GM12874 (cell line): Measurements from ENCODE around the gene FKBP8.

Source experiments
- CTCF ChIP-seq: IDR thresholded peaks from 2 replicates; pipeline ENCODE4 v1.5.1; 2011; ENCODE audit warnings: low read depth, mild to moderate bottlenecking, control low read depth, low read length, moderate library complexity; ENCODE audit not compliant: insufficient read depth

Gene FKBP8

GRCh38 chr19:18537431-18537830 is 5.9 kb downstream of the FKBP8 start:
- TF ChIP-seq CTCF, result no peak

GRCh38 chr19:18536475-18536874 is 6.9 kb downstream of the FKBP8 start:
- TF ChIP-seq CTCF, result no peak

- TF ChIP-seq CTCF, result no peak
Measured at GRCh38 chr19:18533058-18533457, 10.3 kb downstream of the FKBP8 start.

GRCh38 chr19:18532168-18532890 is 11.0 kb downstream of the FKBP8 start:
- TF ChIP-seq CTCF, result no peak

- no peak for TF ChIP-seq CTCF
Measured at GRCh38 chr19:18531485-18531884, 11.9 kb downstream of the FKBP8 start.

- TF ChIP-seq CTCF, result no peak
Measured at GRCh38 chr19:18529782-18530181, 13.6 kb downstream of the FKBP8 start.

- no peak for TF ChIP-seq CTCF
Measured at GRCh38 chr19:18526316-18526715, 17.1 kb downstream of the FKBP8 start.
